MM.1S (cell line): ENCODE measurements around the gene TPPP2.
"Not testable (repeated sequence)": the region's sequence is repeated elsewhere in the genome, so short reads cannot be mapped to it uniquely, and the experiment has no call there.

Experiments used
- DNase-seq: peaks from one replicate; pipeline ENCODE4 v3.0.0-alpha.2; 2015
- H2AFZ ChIP-seq: fragments of 300-600 bp; sonication (generic); 2 replicates; pipeline ENCODE4 v1.6.0; 2016; ENCODE audit warnings: antibody characterized with exemption, low read length
- H3F3A ChIP-seq: fragments of 300-600 bp; sonication (generic); 2 replicates; pipeline ENCODE4 v1.6.1; 2016; ENCODE audit warnings: mild to moderate bottlenecking, antibody characterized with exemption, low read length, moderate library complexity, mixed read lengths; ENCODE audit not compliant: insufficient read depth
- H3K27ac ChIP-seq: fragments of 300-600 bp; sonication (generic); 2 replicates; pipeline ENCODE4 v1.5.1; 2016; ENCODE audit warnings: mild to moderate bottlenecking, low read length
- H3K27me3 ChIP-seq: fragments of 300-600 bp; sonication (generic); replicated peaks from 2 replicates; pipeline ENCODE4 v1.6.0; 2016; ENCODE audit warnings: low read length; ENCODE audit not compliant: insufficient read depth
- H3K36me3 ChIP-seq: fragments of 300-600 bp; sonication (generic); replicated peaks from 2 replicates; pipeline ENCODE4 v1.6.1; 2016; ENCODE audit warnings: mild to moderate bottlenecking, low read length, mixed read lengths; ENCODE audit not compliant: insufficient read depth
- H3K4me1 ChIP-seq: fragments of 300-600 bp; sonication (generic); 2 replicates; pipeline ENCODE4 v1.6.1; 2016; ENCODE audit warnings: low read length, mixed read lengths
- H3K4me2 ChIP-seq: fragments of 300-600 bp; sonication (generic); 2 replicates; pipeline ENCODE4 v1.6.0; 2016; ENCODE audit warnings: low read depth, low read length
- H3K4me3 ChIP-seq: fragments of 300-600 bp; sonication (generic); 2 replicates; pipeline ENCODE4 v1.5.1; 2016; ENCODE audit warnings: low read length, mixed read lengths
- H3K79me2 ChIP-seq: fragments of 300-600 bp; sonication (generic); 2 replicates; pipeline ENCODE4 v1.6.1; 2016; ENCODE audit warnings: mixed run types, low read length, mixed read lengths
- H3K9ac ChIP-seq: fragments of 300-600 bp; sonication (generic); 2 replicates; pipeline ENCODE4 v1.6.1; 2016; ENCODE audit warnings: low read length, mixed read lengths
- H3K9me2 ChIP-seq: fragments of 300-600 bp; sonication (generic); replicated peaks from 2 replicates; pipeline ENCODE4 v1.6.1; 2016; ENCODE audit warnings: mild to moderate bottlenecking, low read length, mixed read lengths; ENCODE audit not compliant: insufficient read depth
- H3K9me3 ChIP-seq: fragments of 300-600 bp; sonication (generic); replicated peaks from 2 replicates; pipeline ENCODE4 v1.6.1; 2016; ENCODE audit warnings: mild to moderate bottlenecking, low read length, mixed read lengths; ENCODE audit not compliant: insufficient read depth
- H4K20me1 ChIP-seq: fragments of 300-600 bp; sonication (generic); 2 replicates; pipeline ENCODE4 v1.6.1; 2016; ENCODE audit warnings: mild to moderate bottlenecking, low read length, moderate library complexity, mixed read lengths; ENCODE audit not compliant: insufficient read depth
- CTCF ChIP-seq: fragments of 300-600 bp; sonication (generic); IDR thresholded peaks from 2 replicates; pipeline ENCODE4 v1.5.1; 2016; ENCODE audit warnings: antibody characterized with exemption, low read length, mixed read lengths
- EZH2 ChIP-seq: fragments of 300-600 bp; sonication (generic); optimal IDR thresholded peaks from 2 replicates; pipeline ENCODE3; 2017; ENCODE audit warnings: low read depth, mild to moderate bottlenecking, antibody characterized with exemption, low read length, mixed read lengths
- EZH2phosphoT487 ChIP-seq: fragments of 300-600 bp; sonication (generic); IDR thresholded peaks from 2 replicates; pipeline ENCODE4 v1.6.1; 2018; ENCODE audit warnings: antibody characterized with exemption, low read length

TPPP2 gene

GRCh38 chr14:21029917-21030316, at the start of gene TPPP2:
TPPP2 (plus strand) TSS chr14:21030217; CDS start chr14:21030582, 365 bp downstream.
- Histone ChIP-seq H3F3A (no peaks in the 10 kb centered on the region), H3K36me3 (no peaks in the 10 kb centered on the region), H3K9me3 (no peaks in the 10 kb centered on the region), H2AFZ (no peak within 1 kb of the TSS), H3K9me2 (no peaks in the 10 kb centered on the region), H4K20me1 (no peaks in the 10 kb centered on the region), H3K27ac (no peak within 1 kb of the TSS), H3K4me2 (no peak within 1 kb of the TSS), H3K4me3 (no peak within 1 kb of the TSS), H3K4me1 (no peaks in the 10 kb centered on the region), H3K27me3 (no peaks in the 10 kb centered on the region), H3K79me2 (no peaks in the 10 kb centered on the region), H3K9ac (no peak within 1 kb of the TSS)
- no peak for DNase-seq
- TF ChIP-seq EZH2phosphoT487 (no peak), CTCF (no peak), EZH2 (no peak)

DNA sequence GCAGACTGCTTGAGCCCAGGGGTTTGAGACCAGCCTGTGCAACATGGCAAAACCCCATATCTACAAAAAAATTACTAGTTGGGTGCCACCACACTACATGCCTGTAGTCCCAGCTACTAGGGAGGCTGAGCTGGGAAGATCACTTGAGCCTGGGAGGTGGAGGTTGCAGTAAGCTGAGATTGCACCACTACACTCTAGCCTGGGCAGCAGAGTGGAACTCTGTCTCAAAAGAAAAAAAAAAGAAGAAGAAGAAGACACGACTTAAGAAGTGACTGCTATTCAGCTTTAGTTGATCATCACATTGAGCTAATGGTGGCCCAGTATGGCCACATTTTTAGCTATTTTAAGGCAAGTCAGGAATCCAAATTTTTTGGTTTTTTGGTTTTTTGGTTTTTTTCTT, 49.1 kb upstream of the TPPP2 start:
- no peak for DNase-seq

DNA sequence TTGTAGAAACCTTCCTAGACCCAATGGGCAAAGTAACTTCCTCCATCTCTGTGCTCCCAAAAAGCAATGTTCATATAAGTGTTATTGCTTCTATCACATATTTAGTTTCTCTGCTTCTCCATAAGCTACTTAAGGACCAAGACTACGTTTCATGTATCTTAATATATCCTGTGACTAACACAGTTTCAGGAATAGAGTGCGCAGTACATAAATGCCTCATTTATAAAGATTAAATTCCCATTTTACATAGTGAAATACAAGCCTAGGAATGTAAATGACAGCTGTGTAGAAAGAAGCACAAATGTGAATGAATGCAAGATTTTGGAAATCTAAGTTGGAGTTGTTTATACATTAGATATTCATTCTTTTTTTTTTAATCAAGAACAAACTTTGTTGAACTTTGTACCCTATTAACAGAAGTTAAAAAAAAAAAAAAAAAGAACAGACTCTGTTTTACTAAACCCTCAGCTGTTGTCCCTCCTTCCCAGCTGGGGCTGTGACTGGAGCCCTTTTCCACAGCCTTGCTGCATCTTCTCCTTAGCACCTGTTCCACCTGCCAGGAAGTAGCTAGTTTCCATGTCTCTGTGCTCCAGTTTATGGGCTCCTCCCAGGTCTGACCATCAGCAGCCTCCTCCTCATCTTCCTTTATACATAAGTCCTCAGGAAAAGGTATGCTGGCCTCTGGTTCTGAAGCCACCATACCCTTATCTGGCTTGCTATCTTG, 47.2 kb upstream of the TPPP2 start:
- no peak overlapping the region for H3K4me2 ChIP-seq
- no peaks in the 10 kb centered on the region for H3K9me2 ChIP-seq
- no peaks in the 10 kb centered on the region for H3K79me2 ChIP-seq
- H3K9me3 ChIP-seq = no peaks in the 10 kb centered on the region
- H3K27ac ChIP-seq = no peak overlapping the region
- no peak overlapping the region for H2AFZ ChIP-seq
- H3K4me3 ChIP-seq = no peak overlapping the region
- no peaks in the 10 kb centered on the region for H3F3A ChIP-seq
- TF ChIP-seq CTCF = no peak
- TF ChIP-seq EZH2 = no peak
- no peak for TF ChIP-seq EZH2phosphoT487
- H3K36me3 ChIP-seq = no peaks in the 10 kb centered on the region
- no peaks in the 10 kb centered on the region for H3K4me1 ChIP-seq
- no peaks in the 10 kb centered on the region for H4K20me1 ChIP-seq
- H3K27me3 ChIP-seq = no peaks in the 10 kb centered on the region
- DNase-seq = no peak
- no peak overlapping the region for H3K9ac ChIP-seq

More for the DNA sequence above, 49.1 kb upstream of the TPPP2 start:
- H3K27me3 ChIP-seq = no peaks in the 10 kb centered on the region
- no peaks in the 10 kb centered on the region for H4K20me1 ChIP-seq
- no peaks in the 10 kb centered on the region for H3F3A ChIP-seq
- H3K9me3 ChIP-seq = no peaks in the 10 kb centered on the region
- H3K36me3 ChIP-seq = no peaks in the 10 kb centered on the region
- H3K4me2 ChIP-seq = no peak overlapping the region
- H3K9ac ChIP-seq = no peak overlapping the region
- H2AFZ ChIP-seq = no peak overlapping the region
- no peak overlapping the region for H3K27ac ChIP-seq
- TF ChIP-seq CTCF (no peak), EZH2phosphoT487 (no peak), EZH2 (no peak)
- no peaks in the 10 kb centered on the region for H3K9me2 ChIP-seq
- H3K79me2 ChIP-seq = no peaks in the 10 kb centered on the region
- H3K4me3 ChIP-seq = no peak overlapping the region
- H3K4me1 ChIP-seq = no peaks in the 10 kb centered on the region

GRCh38 chr14:20985650-20986049, 44.4 kb upstream of the TPPP2 start:
- H3K9ac ChIP-seq, DNase-seq, H3K9me2 ChIP-seq, H2AFZ ChIP-seq, H3F3A ChIP-seq, H3K27me3 ChIP-seq, H3K27ac ChIP-seq, H3K4me1 ChIP-seq, H3K9me3 ChIP-seq, H3K4me3 ChIP-seq, H3K36me3 ChIP-seq, H3K4me2 ChIP-seq, H3K79me2 ChIP-seq, H4K20me1 ChIP-seq: not testable (repeated sequence)
